MM.1S (cell line): ENCODE data around the gene GNPDA2.

Experiments
- CTCF ChIP-seq: fragments of 300-600 bp; sonication (generic); IDR thresholded peaks from 2 replicates; pipeline ENCODE4 v1.5.1; 2016; ENCODE audit warnings: antibody characterized with exemption, low read length, mixed read lengths
- EZH2 ChIP-seq: fragments of 300-600 bp; sonication (generic); optimal IDR thresholded peaks from 2 replicates; pipeline ENCODE3; 2017; ENCODE audit warnings: low read depth, mild to moderate bottlenecking, antibody characterized with exemption, low read length, mixed read lengths
- EZH2phosphoT487 ChIP-seq: fragments of 300-600 bp; sonication (generic); IDR thresholded peaks from 2 replicates; pipeline ENCODE4 v1.6.1; 2018; ENCODE audit warnings: antibody characterized with exemption, low read length

- TF ChIP-seq CTCF: no peak
- no peak for TF ChIP-seq EZH2phosphoT487
- no peak for TF ChIP-seq EZH2
Observed at GRCh38 chr4:44663539-44664263, 62.7 kb downstream of the GNPDA2 start.
